CD4-positive, alpha-beta T cell treated with Interleukin-10 for 1 hour (primary cell): ENCODE measurements around the gene EPOP.
"Not testable (repeated sequence)": the region's sequence is repeated elsewhere in the genome, so short reads cannot be mapped to it uniquely, and the experiment has no call there.

Source experiments
- DNase-seq: peaks from one replicate; pipeline ENCODE4 v3.0.0-alpha.2; 2020

Gene EPOP

DNA sequence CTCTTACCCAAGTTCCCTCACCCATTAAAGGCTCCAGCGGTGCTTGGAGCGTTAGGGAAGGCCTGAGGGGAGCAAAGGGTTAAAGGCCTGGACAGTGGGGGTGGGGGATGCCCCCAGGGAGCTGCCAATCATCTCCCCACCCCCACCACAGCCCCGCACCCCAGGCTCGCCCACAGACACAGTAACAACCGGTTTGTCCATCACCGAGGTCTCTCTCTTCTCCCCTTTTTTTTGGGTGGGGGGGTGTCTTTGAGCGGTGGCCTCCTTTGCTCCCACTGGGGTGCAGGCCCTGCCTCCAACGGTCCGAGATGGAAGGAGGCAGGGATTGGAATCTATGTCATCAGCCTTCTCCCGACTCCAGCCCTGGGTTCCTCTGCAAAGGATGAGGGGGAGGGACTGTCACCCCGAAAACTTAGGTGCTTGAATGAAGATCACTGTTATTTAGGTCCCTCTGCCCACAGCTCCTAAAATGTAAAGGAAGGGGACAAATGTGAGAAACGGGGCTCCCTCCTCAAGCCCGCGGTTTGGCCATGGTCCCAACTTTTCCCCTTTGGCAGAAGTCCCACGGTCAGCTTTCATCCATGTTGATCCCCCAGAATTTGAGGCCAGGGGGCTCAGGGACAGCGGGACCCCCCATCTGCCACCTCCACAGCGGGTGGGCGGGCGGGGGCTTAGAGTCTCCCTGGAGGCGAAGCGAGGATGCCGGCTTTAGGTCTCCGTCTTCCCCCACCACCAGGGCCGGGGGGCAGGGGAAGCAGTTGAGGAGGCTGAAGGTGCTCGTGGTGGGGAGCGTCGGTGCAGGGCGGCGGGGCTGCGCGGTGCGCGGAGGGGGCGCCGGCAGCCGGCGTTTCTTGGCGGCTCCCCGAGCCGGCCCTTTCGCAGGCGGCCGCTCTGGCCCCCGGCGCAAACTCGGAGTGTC lies 1.7 kb downstream of the EPOP start:
- DNase-seq, result no peak

DNA sequence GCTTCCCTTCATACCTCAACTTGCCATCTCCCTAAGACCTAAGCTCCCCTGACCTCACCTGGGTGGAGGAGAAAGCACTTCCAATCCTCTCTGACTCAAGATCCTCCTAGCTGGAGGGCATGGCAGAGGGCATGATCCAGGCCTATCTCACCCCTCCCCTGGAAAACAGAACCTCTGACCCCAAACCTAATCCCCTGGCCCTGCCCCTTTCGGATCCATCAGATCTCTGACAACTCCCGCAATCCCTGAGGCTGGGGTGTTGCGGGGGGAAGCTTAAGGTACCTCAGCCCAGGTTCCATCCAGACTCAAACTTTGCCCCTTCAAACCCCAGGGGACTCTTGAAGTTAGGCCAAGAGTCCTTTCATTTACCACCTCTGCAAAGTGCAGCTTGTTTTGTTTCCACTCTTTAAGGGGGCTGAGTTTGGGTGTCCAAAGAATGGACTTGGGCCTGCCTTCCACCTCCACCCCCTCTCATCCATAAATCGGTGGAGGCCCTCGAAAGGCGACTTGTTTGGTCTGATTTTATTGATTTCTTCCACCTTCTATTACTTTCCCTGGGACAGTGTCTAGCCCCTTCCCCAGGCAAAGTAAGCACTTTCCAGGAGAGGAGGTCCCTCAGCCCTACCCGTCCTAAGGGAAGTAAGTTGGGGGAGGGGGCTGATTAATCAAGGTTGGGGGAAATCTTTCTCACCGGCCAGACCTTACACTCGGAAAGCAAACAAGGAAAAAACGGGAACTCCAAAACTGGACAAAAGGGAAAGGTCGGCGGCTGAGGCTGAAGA lies 2.6 kb downstream of the EPOP start:
- DNase-seq, result no peak

DNA sequence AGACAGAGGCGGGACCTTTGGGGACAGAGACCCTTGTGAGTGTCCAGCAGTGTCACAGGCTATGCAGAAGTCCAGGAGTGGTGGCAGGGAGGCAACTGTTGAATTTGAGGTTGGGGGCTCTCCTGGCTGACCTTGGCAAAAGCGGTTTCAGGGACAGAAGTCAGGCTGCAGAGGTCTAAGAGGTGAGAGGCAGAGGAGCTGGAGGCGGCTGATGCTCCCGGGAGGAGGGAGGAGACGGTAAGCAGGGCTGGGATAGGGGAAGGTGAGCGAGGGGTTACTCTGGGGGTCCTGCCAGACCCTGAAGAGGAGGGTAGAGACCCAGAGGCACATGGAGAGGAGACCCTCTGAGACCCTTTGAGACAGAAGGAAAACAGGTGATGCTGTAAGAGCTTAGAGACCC lies 5.2 kb downstream of the EPOP start:
- DNase-seq, result no peak

DNA sequence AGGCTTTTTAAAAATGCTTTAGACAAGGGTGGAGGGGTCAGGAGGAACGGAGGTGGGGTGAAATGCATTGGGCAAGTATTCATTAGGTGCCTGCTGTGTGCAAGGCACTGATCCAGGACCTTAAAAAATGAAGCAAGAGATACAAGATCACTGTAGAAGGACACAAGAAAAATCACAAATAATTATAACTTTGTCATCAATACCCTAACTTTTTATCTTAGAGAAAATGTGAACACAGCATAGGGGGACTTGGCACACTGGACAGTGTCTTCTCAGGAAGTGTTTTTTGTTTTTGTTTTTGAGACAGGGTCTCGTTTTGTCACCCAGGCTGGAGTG lies 7.0 kb downstream of the EPOP start:
- DNase-seq, result no peak

DNA sequence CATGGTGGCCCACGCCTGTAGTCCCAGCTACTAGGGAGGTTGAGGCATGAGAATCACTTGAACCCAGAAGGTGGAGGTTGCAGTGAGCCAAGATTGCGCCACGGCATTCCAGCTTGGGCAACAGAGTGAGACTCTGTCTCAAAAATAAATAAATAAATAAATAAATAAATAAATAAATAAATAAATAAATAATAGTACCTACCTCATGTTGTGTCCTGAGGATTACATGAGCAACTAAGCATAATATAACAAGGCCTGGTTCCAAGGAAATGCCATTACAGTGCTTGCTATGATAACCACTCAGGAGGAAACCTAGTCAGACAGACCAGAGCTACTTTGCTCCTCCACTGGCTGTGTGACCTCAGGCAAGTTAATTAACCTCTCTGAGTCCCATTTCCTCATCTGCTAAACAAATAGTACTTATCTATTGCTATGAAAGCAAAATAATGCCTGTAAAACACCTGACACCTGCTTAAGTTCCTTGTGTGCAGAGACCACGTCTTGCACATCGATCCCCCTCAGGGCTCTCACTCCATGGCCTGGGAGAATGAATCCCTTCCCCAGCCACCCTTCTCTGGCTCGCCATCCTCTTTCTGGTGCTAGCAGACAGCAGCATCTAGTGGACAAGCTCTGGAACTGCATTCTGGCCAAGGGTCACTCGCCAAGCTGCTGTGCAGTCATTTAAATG lies 7.5 kb downstream of the EPOP start:
- DNase-seq, result peak; percentile 65

DNA sequence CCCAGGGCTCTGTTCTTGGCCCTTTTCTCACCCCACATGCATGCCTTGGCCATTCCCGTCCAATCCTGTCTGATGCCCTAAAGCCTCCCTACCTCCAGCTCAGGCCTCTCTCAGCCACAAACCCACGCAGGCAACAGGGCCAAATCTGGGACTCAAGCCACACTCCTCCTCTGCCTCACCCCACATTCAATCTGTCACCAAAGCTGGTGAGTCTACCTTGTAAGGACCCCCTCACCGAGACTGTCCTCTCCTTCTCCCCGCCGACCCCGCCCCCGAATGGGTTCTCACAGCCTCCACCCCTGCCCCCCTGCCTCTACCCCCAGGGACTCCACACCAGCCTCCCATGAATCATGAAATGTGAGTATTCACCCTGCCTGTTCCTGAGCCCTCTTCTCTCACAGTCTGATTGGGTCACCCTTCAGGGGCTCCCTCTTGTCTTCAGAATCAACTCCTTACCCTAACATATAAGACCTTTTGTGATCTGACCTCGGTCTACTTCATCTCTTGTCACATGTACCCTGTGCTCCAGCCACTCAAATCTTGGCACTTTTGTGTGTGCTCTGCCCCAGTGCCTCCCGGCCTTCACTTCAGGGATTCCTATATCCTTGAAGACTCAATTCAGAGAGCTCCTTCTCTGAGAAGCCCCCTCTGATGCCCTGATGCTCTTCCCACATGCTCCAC lies 10.7 kb downstream of the EPOP start:
- no peak for DNase-seq

DNA sequence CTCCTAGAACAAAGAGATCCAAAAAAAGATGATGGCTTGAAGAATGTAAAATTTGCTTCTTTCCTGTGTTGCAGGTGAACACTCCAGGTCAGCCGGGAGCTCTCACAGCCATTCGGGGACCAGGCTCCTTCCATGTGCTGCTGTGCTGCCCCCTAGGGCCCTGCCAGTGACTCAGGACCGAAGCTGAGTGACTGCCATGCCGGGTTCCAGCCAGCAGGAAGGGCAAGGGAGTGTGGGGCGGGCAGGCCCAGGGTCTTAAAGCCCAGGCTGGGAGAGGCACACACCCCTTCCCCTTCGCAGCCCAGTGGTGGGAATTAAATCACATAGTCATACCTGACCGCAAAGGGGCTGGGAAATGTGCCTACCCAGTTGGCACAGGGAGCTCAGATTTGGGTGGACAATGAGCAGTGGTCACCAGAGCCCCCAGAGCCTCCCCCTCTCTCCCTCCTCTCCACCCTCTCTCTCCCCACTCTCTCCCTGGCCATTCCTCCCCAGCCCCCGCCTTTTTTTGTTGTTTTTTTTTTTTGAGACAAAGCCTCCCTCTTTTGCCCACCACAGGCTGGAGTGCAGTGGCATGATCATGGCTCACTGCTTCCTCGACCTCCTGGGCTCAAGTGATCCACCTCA lies 11.5 kb downstream of the EPOP start:
- peak; percentile 37 for DNase-seq

DNA sequence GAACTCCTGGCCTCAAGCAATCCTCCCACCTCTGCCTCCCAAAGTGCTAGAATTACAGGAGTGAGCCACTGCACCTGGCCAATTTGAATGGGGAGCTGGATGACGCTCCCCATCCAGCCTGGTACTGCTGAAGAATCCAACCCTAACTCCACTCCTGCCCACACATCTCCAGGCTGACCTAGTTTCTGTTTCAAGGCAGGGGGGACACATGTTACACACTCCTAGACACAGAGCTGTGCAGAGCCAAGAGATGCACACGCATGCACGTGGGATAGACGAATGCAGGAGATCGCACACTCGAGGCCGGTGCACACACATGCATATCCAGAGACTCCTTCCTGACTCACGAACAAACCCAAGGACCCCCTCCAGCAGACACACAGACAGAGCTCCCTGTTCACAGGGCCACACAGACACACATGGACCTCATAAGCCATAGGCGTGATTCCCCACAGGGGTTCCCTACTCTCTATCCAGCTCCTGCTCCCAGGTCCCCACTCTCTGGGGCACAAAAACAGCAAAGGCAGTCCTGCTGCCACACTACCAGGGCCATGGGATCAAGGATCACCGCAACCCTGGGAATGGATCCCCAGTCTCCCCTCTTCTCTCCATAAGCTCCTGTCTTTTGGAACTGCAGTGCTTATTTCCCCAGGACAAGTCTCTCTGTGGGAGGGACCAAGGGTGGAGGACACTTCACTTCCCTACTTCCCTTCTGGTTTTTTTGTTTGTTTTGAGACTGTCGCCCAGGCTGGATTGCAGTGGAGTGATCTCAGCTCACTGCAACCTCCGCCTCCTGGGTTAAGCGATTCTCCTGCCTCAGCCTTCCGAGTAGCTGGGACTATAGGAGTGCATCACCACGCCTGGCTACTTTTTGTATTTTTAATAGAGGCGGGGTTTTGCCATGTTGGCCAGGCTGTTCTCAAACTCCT lies 14.4 kb downstream of the EPOP start:
- DNase-seq, result no peak

DNA sequence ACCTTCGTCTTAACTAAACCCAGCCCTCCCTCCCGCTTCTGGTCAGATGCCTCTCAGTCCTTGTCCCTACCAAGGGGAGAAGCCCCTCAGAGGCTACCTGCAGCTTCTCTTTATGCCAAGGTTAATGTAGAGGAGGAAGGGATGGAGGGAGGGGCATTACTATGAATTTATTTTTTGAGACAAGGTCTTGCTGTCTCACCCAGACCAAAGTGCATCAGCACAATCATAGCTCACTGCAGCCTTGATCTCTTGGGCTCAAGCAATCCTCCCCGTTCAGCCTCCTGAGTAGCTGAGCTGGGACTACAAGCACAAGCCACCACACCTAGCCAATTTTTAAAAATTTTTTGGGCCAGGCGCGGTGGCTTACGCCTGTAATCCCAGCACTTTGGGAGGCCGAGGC lies 15.3 kb downstream of the EPOP start:
- DNase-seq, result no peak

DNA sequence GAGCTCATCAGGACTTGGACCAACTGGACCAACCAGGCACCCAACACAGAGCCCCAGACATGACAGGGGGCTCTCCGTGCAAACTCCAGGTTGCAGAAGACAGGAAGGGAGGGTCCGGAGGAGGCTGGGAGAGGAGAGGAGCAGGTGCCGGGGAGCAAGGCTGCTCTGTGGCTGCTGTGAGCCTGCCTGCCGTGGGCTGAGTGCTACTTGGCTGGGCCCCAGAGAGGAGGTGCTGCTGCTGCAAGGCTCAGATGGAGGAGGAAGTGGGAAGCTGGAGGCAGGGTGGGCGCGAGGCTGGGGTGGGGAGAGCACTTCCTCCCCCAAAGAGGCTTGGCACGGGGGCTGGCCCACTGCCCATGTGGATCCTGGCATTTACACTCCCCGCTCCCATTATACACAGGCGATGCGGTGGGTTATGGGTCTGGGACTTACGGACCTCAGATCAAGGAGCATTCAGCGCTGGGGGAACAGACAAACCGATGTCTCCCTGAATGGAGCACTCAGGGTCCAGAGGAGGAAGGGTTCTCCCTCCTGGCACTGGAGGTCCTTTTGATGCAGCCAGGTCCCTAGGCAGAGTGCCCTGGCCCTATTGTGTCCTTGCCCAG lies 15.9 kb downstream of the EPOP start:
- DNase-seq, result no peak

DNA sequence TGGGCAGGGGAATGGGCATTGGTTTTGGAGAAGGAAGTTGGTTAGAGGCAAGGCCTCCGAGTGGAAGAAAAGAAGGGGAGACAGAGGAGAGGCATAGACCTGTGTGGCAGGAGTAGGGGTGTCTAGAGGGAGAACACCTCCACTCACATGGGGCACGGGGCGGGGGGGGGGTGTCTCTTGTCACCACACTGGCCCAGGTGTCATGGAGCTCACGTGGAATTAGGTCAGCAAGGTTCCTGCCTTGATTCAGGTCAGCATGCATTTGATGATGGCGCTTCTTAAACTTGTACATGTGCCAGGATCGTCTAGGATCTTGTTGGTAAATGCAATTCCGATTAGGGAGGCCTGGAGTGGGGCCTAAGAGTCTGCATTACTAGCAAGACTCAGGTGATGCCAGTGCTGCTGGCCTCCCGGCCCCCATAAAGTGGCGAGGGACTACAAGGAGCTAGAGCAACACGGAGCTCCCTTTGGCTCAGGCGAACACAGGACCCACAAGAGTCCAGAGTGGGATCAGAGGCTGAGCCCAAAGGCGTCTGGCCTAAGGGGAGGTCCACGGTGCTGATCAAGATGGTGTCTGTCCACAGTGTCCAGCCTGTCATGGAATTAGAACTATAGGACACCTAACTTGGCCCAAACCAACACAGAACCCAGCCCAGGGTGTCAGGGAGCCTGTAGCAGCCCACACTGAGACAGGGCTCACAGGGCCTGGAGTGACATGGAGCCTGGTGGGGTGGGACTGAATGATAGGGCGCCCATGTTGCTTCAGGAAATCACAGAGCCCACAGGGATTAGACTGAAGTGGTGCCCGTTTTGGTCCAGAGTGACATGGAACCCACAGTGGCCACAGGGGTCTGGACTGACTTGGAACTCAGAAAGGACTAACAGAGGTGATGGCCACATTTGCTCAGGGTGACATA lies 16.7 kb downstream of the EPOP start:
- DNase-seq, result no peak

DNA sequence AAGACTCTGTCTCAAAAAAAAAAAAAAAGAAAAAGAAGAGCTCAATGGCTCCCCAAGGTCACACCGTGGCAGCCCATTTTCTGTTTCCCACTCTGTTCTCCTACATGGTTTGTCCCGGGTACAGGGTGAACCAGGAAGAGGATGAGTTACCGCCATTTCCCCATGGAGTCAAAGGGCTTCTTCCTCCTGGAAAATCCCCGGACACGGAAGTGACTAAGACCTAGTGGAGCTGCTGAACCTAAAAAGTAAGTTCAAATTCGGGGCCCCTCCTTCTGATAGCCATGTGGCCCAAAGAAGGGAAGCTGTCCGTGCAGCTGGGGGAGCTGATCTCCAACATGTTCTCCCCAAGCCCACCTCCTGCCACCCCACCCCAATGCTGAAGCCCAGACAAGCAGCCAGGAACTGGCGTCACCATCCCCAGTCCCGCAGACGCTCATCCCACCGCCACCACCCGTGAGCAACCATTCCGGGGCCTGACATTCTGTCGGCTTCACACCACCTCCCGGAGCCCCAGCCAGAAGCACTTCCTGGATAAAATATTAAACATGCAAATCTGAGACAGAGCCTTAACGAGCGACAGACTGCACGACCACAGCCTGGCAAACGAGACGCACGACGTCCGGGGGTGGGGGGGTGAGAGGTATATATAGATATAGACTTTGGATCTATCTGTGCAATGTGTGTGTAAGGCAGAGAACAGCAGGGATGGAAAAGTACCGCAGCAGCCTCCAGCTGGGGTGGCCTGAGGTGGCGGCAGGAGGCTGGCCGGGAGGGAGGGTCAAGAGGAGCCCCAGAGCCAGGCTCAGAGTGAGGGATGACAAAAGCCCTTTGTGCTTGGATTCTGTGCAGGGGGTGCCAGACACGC lies 17.6 kb downstream of the EPOP start:
- DNase-seq, result no peak

DNA sequence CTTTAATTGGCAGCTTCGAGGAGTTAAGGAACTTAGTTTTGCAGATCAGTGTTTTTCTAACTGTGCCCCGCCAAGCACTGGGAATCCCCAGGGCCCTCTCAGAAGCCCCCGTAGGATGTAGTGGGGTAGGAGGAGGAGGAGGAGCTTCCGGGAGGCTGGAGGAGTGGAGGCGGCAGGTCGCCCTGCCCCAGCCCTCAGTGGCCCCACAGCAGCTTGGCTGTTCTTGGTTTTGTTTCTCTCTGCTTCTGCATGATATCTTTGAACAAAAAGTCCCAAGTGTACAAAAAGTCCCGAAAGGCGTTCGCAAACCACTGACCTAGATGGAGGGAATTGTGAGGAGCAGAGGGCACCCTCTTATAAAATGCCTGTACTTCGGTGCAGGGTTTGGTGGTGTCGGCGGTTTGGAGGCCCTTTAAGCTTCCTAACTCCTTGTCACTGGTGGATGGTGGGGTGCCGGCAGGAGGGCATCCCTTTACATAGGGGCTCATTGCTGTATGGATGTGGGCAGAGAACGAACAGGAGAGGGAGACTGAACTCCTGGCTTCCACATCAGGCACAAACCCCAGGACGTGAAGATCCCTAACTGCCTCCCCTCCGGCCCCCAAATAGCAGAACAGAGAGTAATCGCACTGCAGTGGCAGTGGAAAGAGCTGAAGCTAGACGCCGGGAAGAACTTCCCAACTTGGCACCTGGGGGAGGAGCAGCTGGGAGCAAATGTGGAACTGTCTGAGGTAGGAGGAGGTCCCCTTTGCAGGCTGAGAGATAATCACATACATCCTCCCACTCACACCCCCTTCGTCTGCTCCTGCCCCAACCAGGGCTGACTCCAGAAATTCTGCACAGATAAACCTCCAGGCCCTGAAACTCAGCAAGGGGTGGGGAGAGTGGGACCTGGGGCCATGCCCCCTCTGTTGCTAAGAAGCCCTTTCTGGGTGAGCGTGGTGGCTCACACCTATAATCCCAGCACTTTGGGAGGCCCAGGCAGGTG lies 20.1 kb downstream of the EPOP start:
- no peak for DNase-seq

DNA sequence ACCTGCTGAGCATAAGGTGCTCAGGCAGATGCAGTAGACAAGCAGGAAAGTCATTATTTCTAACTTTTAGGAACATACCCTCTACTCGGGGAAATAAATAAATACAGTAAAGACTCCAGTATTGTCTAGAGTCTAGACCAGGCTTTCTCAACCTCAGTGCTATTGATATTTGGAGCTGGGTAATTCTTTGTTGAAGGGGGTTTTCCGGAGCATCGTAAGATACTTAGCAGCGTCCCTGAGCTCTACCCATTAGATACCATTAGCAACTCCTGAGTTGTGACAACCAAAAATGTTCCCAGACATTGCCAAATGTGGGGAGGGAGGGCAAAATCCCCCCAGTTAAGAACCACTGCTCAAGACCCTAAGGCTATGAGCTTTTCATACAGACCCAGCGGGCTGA lies 21.1 kb downstream of the EPOP start:
- no peak for DNase-seq

DNA sequence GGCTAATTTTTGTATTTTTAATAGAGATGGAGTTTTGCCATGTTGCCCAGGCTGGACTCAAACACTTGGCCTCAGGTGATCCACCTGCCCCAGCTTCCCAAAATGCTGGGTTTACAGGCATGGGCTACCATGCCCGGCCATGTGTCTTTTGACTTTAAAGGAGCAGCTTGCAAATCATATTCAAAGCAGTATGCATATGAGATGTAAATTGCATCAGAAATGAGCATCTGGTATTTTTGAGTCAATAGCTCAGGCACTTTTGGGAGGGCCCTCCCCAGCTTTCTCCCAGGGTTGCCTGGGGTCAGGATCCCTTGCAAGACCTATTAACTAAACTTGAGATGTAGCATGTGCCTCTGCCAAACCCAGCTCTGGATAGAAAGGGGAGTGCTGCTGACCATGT lies 21.5 kb downstream of the EPOP start:
- no peak for DNase-seq

DNA sequence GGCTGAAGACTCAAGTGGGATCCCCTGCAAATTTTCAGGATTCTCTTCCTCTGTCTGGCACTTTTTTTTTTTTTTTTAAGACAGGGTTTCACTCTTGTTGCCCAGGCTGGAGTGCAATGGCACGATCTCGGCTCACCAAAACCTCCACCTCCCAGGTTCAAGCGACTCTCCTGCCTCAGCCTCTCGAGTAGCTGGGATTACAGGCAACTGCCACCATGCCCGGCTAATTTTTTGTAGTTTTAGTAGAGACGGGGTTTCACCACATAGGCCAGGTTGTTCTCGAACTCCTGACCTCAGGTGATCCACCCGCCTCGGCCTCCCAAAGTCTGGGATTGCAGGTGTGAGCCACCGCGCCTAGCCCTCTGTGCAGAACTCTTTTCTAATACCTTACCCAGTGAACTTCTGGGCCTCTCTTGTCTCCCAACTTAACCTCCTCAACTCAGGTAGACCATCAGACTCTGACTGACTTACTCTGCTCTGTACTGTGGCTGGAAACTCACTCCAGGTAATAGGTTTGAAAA lies 24.0 kb downstream of the EPOP start:
- not testable (repeated sequence) for DNase-seq

DNA sequence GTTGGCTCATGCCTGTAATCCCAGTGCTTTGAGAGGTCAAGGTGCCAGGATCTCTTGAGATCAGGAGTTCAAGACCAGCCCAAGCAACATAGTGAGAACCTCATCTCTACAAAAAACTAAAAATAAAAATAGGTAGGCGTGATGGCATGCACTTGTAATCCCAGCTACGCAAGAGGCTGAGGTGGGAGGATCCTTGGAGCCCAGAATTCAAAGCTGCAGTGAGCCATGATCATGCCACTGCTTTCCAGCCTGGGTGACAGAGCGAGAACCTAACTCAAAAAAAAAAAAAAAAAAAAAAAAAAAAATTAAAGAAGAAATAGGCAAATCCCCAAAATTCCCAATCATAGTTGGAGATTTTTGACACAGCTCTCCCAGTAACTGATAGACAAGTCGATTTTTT lies 36.8 kb downstream of the EPOP start:
- DNase-seq, result no peak
